Caco-2 (cell line): ENCODE data around the gene CDCP1. TPM values are rescaled to one million over a fixed set of nuclear protein-coding genes. Genes with fewer than 3 reads are reported as not detected.

Experiments used
- BruUV-seq: library from RNA; stranded (reverse); fragments of 400-500 nt; replicated peaks from 2 replicates; lab custom pipeline; 2021; lab: Mats Ljungman, UMichigan
- CTCF ChIA-PET: fragments of 300-600 bp; sonication (Branson Sonifier 250); formaldehyde crosslinking; loops from one replicate; lab custom pipeline; 2022; ENCODE audit warnings: antibody characterized with exemption; lab: Charles Lee
- POLR2A ChIA-PET: fragments of 300-600 bp; sonication (Branson Sonifier 250); formaldehyde crosslinking; loops from one replicate; lab custom pipeline; 2022; ENCODE audit warnings: antibody characterized with exemption; lab: Charles Lee
- DNase-seq, 2 experiments: peaks; one replicate each; pipeline versions ENCODE4 v3.0.0 to v3.0.0-alpha.2; 2020 to 2022
- H3K27me3 ChIP-seq: replicated peaks from 2 replicates; pipeline ENCODE4 v1.6.0; 2011; ENCODE audit warnings: low read length; ENCODE audit not compliant: control insufficient read depth, insufficient read depth
- H3K36me3 ChIP-seq: 2 replicates; pipeline ENCODE4 v1.5.1; 2011; ENCODE audit warnings: low read length; ENCODE audit not compliant: control insufficient read depth, insufficient read depth
- H3K4me1 ChIP-seq: fragments of 250-450 bp; sonication (Bioruptor Pico); 2 replicates; pipeline ENCODE4 v1.5.1; 2020; ENCODE audit warnings: mild to moderate bottlenecking
- H3K4me3 ChIP-seq: 2 replicates; pipeline ENCODE4 v1.5.1; 2011; ENCODE audit warnings: low read depth, mild to moderate bottlenecking, control low read depth, low read length
- H3K9me3 ChIP-seq: fragments of 250-450 bp; sonication (Bioruptor Pico); 2 replicates; pipeline ENCODE4 v1.5.1; 2020; ENCODE audit warnings: mild to moderate bottlenecking, moderate library complexity
- H3K27ac Mint-ChIP-seq: one replicate; pipeline ENCODE4 v1.8.0; 2022; ENCODE audit warnings: mixed read lengths; ENCODE audit not compliant: unreplicated experiment
- H3K27me3 Mint-ChIP-seq: one replicate; pipeline ENCODE4 v1.8.0; 2022; ENCODE audit warnings: mixed read lengths; ENCODE audit not compliant: insufficient read depth, unreplicated experiment
- H3K36me3 Mint-ChIP-seq: one replicate; pipeline ENCODE4 v1.8.0; 2022; ENCODE audit warnings: mild to moderate bottlenecking, mixed read lengths; ENCODE audit not compliant: insufficient read depth, unreplicated experiment
- H3K4me1 Mint-ChIP-seq: one replicate; pipeline ENCODE4 v1.8.0; 2022; ENCODE audit warnings: low read depth, mixed read lengths; ENCODE audit not compliant: unreplicated experiment
- H3K4me3 Mint-ChIP-seq: one replicate; pipeline ENCODE4 v1.8.0; 2022; ENCODE audit warnings: mild to moderate bottlenecking, moderate library complexity, mixed read lengths; ENCODE audit not compliant: unreplicated experiment
- H3K9me3 Mint-ChIP-seq: one replicate; pipeline ENCODE4 v1.8.0; 2022; ENCODE audit warnings: mixed read lengths; ENCODE audit not compliant: unreplicated experiment
- intact Hi-C: fragments of 100-400 bp; cut with micrococcal nuclease; formaldehyde crosslinking; loops from one replicate; pipeline ENCODE4 v1.10.0; 2022; ENCODE audit not compliant: unreplicated experiment
- total RNA-seq: library from RNA; stranded (reverse); gene quantifications from 2 replicates; pipeline ENCODE4 v1.2.3, GENCODE V29; 2022
- TF ChIP-seq, protein P1 (sequence below), 2 experiments: fragments of 200-600 bp in 1 of 2; IDR thresholded peaks; 1 replicate in 1 of 2; 2 replicates in 1 of 2; pipeline versions ENCODE4 v1.5.1 to v1.8.0; 2011 to 2022; ENCODE audit warnings: antibody characterized with exemption in 1 of 2, control low read depth in 1 of 2, inconsistent platforms in 1 of 2, low read depth in 1 of 2, low read length in 1 of 2, mild to moderate bottlenecking in 1 of 2, moderate library complexity in 1 of 2; ENCODE audit not compliant: insufficient read depth in 1 of 2, severe bottlenecking in 1 of 2, unreplicated experiment in 1 of 2

CDCP1 gene
- total RNA-seq, 1 experiment from 2014 or later, result 22.5 TPM

DNA sequence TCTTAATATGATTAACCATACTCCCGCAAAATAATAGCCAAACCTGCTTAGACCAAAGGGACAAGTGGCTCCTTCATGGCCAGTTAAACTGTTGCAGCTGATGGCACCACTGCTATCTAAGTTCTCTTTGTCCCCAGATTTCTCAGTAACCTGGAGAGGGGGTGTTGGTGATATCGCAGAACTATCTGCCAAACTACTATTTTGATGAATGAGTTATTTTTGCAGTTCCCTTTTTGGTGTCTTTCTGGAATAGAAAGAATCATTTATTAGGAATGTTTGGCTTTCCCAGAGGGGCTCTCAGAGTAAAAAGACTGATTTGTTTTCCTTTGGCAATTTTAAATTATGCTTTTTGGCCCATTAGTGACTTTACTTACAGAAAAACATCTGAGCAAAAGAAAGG, 87.0 kb downstream of the CDCP1 start:
- H3K9me3 Mint-ChIP-seq, result no peaks in the 10 kb centered on the region
- POLR2A ChIA-PET, result no interaction called here
- intact Hi-C loops, result loop anchor here (5.0 kb wide), 1 partner anchor 153 kb away; no protein-coding TSS in a partner anchor
- Histone ChIP-seq H3K27me3 (no peaks in the 10 kb centered on the region), H3K4me1 (peaks cover 9% of the 10 kb centered on the region; the same call in 1 of the 2 replicates), H3K9me3 (no peaks in the 10 kb centered on the region), H3K4me3 (no peak overlapping the region), H3K36me3 (no peaks in the 10 kb centered on the region)
- H3K27me3 Mint-ChIP-seq, result no peaks in the 10 kb centered on the region
- TF ChIP-seq, protein P1, sequence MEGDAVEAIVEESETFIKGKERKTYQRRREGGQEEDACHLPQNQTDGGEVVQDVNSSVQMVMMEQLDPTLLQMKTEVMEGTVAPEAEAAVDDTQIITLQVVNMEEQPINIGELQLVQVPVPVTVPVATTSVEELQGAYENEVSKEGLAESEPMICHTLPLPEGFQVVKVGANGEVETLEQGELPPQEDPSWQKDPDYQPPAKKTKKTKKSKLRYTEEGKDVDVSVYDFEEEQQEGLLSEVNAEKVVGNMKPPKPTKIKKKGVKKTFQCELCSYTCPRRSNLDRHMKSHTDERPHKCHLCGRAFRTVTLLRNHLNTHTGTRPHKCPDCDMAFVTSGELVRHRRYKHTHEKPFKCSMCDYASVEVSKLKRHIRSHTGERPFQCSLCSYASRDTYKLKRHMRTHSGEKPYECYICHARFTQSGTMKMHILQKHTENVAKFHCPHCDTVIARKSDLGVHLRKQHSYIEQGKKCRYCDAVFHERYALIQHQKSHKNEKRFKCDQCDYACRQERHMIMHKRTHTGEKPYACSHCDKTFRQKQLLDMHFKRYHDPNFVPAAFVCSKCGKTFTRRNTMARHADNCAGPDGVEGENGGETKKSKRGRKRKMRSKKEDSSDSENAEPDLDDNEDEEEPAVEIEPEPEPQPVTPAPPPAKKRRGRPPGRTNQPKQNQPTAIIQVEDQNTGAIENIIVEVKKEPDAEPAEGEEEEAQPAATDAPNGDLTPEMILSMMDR (IDR thresholded peaks at IDR 0.05; ENCODE audit: insufficient read depth in 1 of 2, low read depth in 1 of 2, low read length in 1 of 2, severe bottlenecking in 1 of 2, unreplicated experiment in 1 of 2), result no peak
- no peak for DNase-seq
- H3K4me1 Mint-ChIP-seq, result no peaks in the 10 kb centered on the region
- H3K36me3 Mint-ChIP-seq, result no peaks in the 10 kb centered on the region
- BruUV-seq, result no TSS peak
- H3K27ac Mint-ChIP-seq, result no peak overlapping the region
- CTCF ChIA-PET, result interaction anchor here (1.1 kb wide), 1 partner anchor 19 kb away, joined by 4 read pairs; no protein-coding TSS in a partner anchor
- H3K4me3 Mint-ChIP-seq, result no peak overlapping the region

DNA sequence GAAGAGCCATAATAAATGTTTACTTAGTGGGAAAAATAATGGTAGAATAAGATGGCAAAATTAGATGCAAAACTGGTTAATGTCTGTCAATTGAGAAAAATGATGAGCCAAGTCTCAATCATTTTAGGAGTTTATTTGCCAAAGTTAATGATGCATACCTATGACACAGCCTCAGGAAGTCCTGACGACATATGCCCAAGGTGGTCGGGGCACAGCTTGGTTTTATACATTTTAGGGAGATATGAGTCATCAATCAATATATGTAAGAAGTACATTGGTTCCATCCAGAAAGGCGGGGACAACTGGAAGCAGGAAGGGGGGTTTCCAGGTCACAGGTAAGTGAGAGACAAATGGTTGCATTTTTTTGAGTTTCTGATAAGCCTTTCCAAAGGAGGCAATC, 88.6 kb downstream of the CDCP1 start:
- no peak overlapping the region for H3K27ac Mint-ChIP-seq
- BruUV-seq, result no TSS peak
- TF ChIP-seq, protein P1 (IDR thresholded peaks at IDR 0.05; ENCODE audit: insufficient read depth in 1 of 2, low read depth in 1 of 2, low read length in 1 of 2, severe bottlenecking in 1 of 2, unreplicated experiment in 1 of 2), result no peak
- H3K4me1 ChIP-seq, result peaks cover 9% of the 10 kb centered on the region; the same call in 1 of the 2 replicates
- no peaks in the 10 kb centered on the region for H3K36me3 ChIP-seq
- ChIA-PET POLR2A (no interaction called here), CTCF (no interaction called here)
- no peak overlapping the region for H3K4me3 ChIP-seq
- no peaks in the 10 kb centered on the region for H3K27me3 Mint-ChIP-seq
- H3K9me3 ChIP-seq, result no peaks in the 10 kb centered on the region
- H3K36me3 Mint-ChIP-seq, result no peaks in the 10 kb centered on the region
- no peaks in the 10 kb centered on the region for H3K4me1 Mint-ChIP-seq
- intact Hi-C loops, result loop anchor here (5.0 kb wide), 1 partner anchor 155 kb away; no protein-coding TSS in a partner anchor
- DNase-seq, result no peak
- H3K27me3 ChIP-seq, result no peaks in the 10 kb centered on the region
- H3K4me3 Mint-ChIP-seq, result no peak overlapping the region
- H3K9me3 Mint-ChIP-seq, result no peaks in the 10 kb centered on the region

DNA sequence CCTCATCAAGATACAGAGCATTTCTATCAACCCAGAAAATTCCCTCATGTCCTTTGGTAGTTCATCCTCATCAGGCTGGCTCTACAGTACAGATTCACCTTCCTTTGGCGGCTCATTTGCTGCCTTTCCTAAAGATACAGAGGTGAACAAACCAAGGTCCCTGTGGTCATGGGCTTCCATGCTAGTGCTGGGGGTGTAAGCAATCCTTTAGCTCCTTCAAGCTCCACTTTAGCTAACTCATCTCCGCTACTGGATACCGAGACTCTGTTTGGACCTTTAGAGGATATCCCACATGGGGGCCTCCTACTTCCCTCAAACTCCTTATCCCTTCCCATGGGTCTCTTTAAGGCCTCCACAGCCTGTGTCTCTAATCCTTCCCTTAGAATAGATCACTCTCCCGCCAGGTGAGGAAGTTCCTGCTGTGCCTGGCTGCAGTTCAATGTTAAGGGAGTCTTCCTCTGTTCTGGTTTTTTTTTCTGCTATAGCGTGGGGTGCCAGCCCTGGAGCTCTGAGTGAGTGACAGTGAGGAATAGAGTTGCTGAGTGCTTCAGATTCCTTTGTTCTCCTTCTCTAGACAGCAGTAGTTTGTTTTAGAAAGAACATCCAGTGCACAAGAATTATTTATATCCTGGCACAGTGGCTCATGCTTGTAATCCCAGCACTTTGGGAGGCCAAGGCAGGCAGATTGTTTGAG, 89.4 kb downstream of the CDCP1 start:
- no peaks in the 10 kb centered on the region for H3K36me3 ChIP-seq
- H3K36me3 Mint-ChIP-seq, result no peaks in the 10 kb centered on the region
- H3K27ac Mint-ChIP-seq, result no peak overlapping the region
- H3K9me3 ChIP-seq, result no peaks in the 10 kb centered on the region
- H3K27me3 Mint-ChIP-seq, result no peaks in the 10 kb centered on the region
- ChIA-PET POLR2A (no interaction called here), CTCF (interaction anchor here (0.5 kb wide), 1 partner anchor 154 kb away, joined by 4 read pairs; no protein-coding TSS in a partner anchor)
- no peak for DNase-seq
- peaks cover 9% of the 10 kb centered on the region; the same call in 1 of the 2 replicates for H3K4me1 ChIP-seq
- H3K4me3 Mint-ChIP-seq, result no peak overlapping the region
- H3K9me3 Mint-ChIP-seq, result no peaks in the 10 kb centered on the region
- no peaks in the 10 kb centered on the region for H3K4me1 Mint-ChIP-seq
- TF ChIP-seq, protein P1 (IDR thresholded peaks at IDR 0.05; ENCODE audit: insufficient read depth in 1 of 2, low read depth in 1 of 2, low read length in 1 of 2, severe bottlenecking in 1 of 2, unreplicated experiment in 1 of 2), result no peak
- no TSS peak for BruUV-seq
- H3K27me3 ChIP-seq, result no peaks in the 10 kb centered on the region
- intact Hi-C loops, result loop anchor here (5.0 kb wide), 1 partner anchor 156 kb away; no protein-coding TSS in a partner anchor
- H3K4me3 ChIP-seq, result no peak overlapping the region
